Activated naive CD4-positive, alpha-beta T cell treated with anti-CD3 and anti-CD28 coated beads, Interleukin-2, amount 10 ng/mL, durations not matched to agents 7 days and 5 days (primary cell): Measurements from ENCODE around the gene EPS15.

ENCODE experiments used
- CTCF ChIA-PET: fragments of 350-600 bp; sonication (Branson Sonifier 250); formaldehyde crosslinking; loops from one replicate; lab custom pipeline; 2021; ENCODE audit warnings: antibody characterized with exemption; lab: Charles Lee
- DNase-seq: peaks from one replicate; pipeline ENCODE4 v3.0.0-alpha.2; 2020
- H3K27ac Mint-ChIP-seq: one replicate; pipeline ENCODE4 v1.8.0; 2021; ENCODE audit warnings: mild to moderate bottlenecking, moderate library complexity, mixed read lengths
- H3K27me3 Mint-ChIP-seq: one replicate; pipeline ENCODE4 v1.8.0; 2021; ENCODE audit warnings: mild to moderate bottlenecking, mixed read lengths
- H3K36me3 Mint-ChIP-seq: one replicate; pipeline ENCODE4 v1.8.0; 2021; ENCODE audit warnings: mixed read lengths
- H3K4me1 Mint-ChIP-seq: one replicate; pipeline ENCODE4 v1.8.0; 2021; ENCODE audit warnings: mixed read lengths
- H3K4me3 Mint-ChIP-seq: one replicate; pipeline ENCODE4 v1.8.0; 2021; ENCODE audit warnings: mild to moderate bottlenecking, moderate library complexity, mixed read lengths
- H3K9me3 Mint-ChIP-seq: one replicate; pipeline ENCODE4 v1.8.0; 2021; ENCODE audit warnings: mixed read lengths

The EPS15 gene

GRCh38 chr1:51311826-51312225 lies 207.2 kb downstream of the EPS15 start:
- Mint-ChIP-seq H3K27ac (no peak overlapping the region), H3K27me3 (no peaks in the 10 kb centered on the region), H3K4me1 (peaks cover 8% of the 10 kb centered on the region), H3K9me3 (no peaks in the 10 kb centered on the region), H3K36me3 (no peaks in the 10 kb centered on the region), H3K4me3 (no peak overlapping the region)
- CTCF ChIA-PET: interaction anchor here (1.0 to 3.5 kb wide), 2 partner anchors 16 to 224 kb away, joined by 3 to 17 read pairs; no protein-coding TSS in a partner anchor
- no peak for DNase-seq

DNA sequence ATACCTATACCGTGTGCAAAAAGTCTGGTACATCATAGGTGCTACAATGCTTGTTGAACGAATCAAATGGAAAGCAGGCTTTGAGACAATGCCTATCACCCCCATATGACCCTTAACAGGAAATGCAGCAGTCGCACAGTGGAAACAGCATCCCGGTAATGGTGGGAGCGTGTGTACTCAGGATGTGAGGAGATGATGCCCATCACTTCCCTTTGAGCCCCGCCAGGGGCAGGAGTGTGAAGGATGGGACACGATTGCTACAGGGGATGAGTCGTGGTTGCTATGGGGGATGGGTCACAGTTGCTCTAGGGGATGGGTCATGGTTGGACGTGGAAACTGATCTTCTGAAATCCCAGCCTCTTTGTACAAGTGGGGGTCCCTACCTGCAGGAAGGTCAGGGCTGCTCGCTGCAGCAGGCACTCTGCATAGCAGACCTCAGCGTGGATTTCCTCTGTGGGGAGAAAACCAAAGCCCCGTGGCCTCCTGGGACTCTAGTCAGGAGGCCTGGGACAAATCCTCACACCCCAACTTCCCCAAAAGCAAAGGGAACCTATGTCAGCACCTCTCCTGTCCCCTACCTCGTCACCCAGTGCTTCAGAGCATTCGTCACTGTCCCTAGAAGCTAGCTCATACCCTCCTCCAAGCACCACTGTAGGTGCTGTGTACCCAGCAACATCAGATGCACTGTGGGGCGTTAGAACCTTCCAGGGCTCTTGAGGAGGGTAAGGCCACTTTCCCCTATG lies 208.0 kb downstream of the EPS15 start:
- Mint-ChIP-seq H3K9me3 (no peaks in the 10 kb centered on the region), H3K4me3 (no peak overlapping the region), H3K27me3 (no peaks in the 10 kb centered on the region), H3K27ac (no peak overlapping the region), H3K4me1 (peaks cover 8% of the 10 kb centered on the region), H3K36me3 (no peaks in the 10 kb centered on the region)
- no peak for DNase-seq
- CTCF ChIA-PET: interaction anchor here (3.5 kb wide), 1 partner anchor 15 kb away, joined by 17 read pairs; no protein-coding TSS in a partner anchor

DNA sequence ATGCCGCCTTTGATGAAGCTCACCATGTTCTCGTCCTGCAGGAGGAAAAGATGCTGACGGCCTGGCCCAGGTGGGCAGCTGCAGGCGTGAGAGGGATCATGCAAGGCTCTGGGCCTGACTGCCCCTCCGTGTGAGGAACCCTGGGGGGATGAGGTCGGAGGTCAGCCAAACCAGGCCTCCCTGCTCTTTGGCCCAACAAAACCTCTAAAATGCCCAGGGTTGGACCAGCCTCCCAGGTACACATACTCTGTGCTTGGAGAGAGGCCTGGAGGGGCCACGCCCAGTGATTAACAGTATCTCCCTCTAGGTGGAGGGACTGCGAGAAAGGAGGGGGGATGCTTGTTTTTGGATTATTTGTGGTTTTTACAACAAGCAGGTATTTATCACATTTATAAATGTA lies 209.8 kb downstream of the EPS15 start:
- Mint-ChIP-seq H3K9me3 (no peaks in the 10 kb centered on the region), H3K36me3 (no peaks in the 10 kb centered on the region), H3K27me3 (no peaks in the 10 kb centered on the region), H3K4me3 (no peak overlapping the region), H3K27ac (no peak overlapping the region), H3K4me1 (peaks cover 2% of the 10 kb centered on the region)
- no peak for DNase-seq
- CTCF ChIA-PET: no interaction called here

GRCh38 chr1:51308636-51309035 lies 210.4 kb downstream of the EPS15 start:
- peaks cover 2% of the 10 kb centered on the region for H3K27me3 Mint-ChIP-seq
- H3K27ac Mint-ChIP-seq: no peak overlapping the region
- H3K4me1 Mint-ChIP-seq: no peaks in the 10 kb centered on the region
- no peak for DNase-seq
- no peaks in the 10 kb centered on the region for H3K36me3 Mint-ChIP-seq
- CTCF ChIA-PET: no interaction called here
- H3K4me3 Mint-ChIP-seq: no peak overlapping the region
- H3K9me3 Mint-ChIP-seq: no peaks in the 10 kb centered on the region

GRCh38 chr1:51306950-51307349 lies 212.1 kb downstream of the EPS15 start:
- H3K9me3 Mint-ChIP-seq: no peaks in the 10 kb centered on the region
- no peaks in the 10 kb centered on the region for H3K4me1 Mint-ChIP-seq
- no peak overlapping the region for H3K27ac Mint-ChIP-seq
- H3K36me3 Mint-ChIP-seq: no peaks in the 10 kb centered on the region
- DNase-seq: no peak
- H3K4me3 Mint-ChIP-seq: no peak overlapping the region
- H3K27me3 Mint-ChIP-seq: peaks cover 7% of the 10 kb centered on the region
- CTCF ChIA-PET: interaction anchor here (2.1 kb wide), 1 partner anchor 10 kb away, joined by 10 read pairs; no protein-coding TSS in a partner anchor

- peaks cover 11% of the 10 kb centered on the region for H3K27me3 Mint-ChIP-seq
- CTCF ChIA-PET: interaction anchor here (0.6 to 2.1 kb wide), 4 partner anchors 9 to 114 kb away, joined by 3 to 10 read pairs (median 4); no protein-coding TSS in a partner anchor
- H3K27ac Mint-ChIP-seq: no peak overlapping the region
- no peak overlapping the region for H3K4me3 Mint-ChIP-seq
- DNase-seq: no peak
- no peaks in the 10 kb centered on the region for H3K36me3 Mint-ChIP-seq
- no peaks in the 10 kb centered on the region for H3K4me1 Mint-ChIP-seq
- no peaks in the 10 kb centered on the region for H3K9me3 Mint-ChIP-seq
Observed at GRCh38 chr1:51305371-51305823, 213.7 kb downstream of the EPS15 start.

DNA sequence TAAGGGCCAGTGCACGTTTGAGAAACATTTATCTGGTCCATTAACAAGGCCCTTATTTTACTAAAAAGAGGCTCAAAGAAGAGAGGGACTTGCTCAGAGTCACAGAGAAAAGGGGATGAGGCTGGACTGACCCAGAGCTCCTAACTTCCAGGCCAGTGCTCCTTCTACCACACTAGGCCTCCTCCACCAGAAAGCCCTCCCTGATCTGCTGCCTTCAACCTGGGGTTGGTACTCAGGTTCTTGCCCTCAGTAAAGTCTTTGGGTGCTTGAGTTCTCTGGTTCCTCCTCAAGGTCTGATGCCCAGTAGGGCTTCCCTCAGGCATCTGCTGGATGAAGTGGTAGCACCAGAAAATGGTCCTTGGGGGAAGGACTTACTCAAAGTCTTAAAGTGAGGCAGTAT lies 214.7 kb downstream of the EPS15 start:
- no peaks in the 10 kb centered on the region for H3K36me3 Mint-ChIP-seq
- no peak overlapping the region for H3K27ac Mint-ChIP-seq
- CTCF ChIA-PET: no interaction called here

More for the DNA sequence above, 214.7 kb downstream of the EPS15 start:
- Mint-ChIP-seq H3K9me3 (no peaks in the 10 kb centered on the region), H3K4me3 (no peak overlapping the region), H3K27me3 (peaks cover 20% of the 10 kb centered on the region), H3K4me1 (no peaks in the 10 kb centered on the region)
- no peak for DNase-seq
